HCT116 (cell line): ENCODE results near the gene AXL.

ENCODE experiments used
- CEBPB ChIP-seq: IDR thresholded peaks from 2 replicates; pipeline ENCODE4 v1.6.1; 2012; ENCODE audit warnings: low read depth
- CTCF ChIP-seq, 3 experiments: fragments of 200-600 bp in 1 of 3; sonication (generic) in 1 of 3; IDR thresholded peaks in 2 of 3; conservative IDR thresholded peaks in 1 of 3; 2 replicates each; pipeline ENCODE4 v1.5.1; 2012 to 2017; ENCODE audit warnings: low read depth in 2 of 3, low read length in 2 of 3, antibody characterized with exemption in 1 of 3, borderline replicate concordance in 1 of 3, control low read depth in 1 of 3, mild to moderate bottlenecking in 1 of 3, mixed read lengths in 1 of 3, mixed run types in 1 of 3, moderate library complexity in 1 of 3; ENCODE audit not compliant: insufficient read depth in 1 of 3
- EZH2 ChIP-seq: fragments of 200-600 bp; sonication (generic); IDR thresholded peaks from 2 replicates; pipeline ENCODE4 v1.6.1; 2017; ENCODE audit warnings: antibody characterized with exemption, mixed run types
- POLR2A ChIP-seq: IDR thresholded peaks from 2 replicates; pipeline ENCODE4 v1.7.0; 2011; ENCODE audit warnings: borderline replicate concordance; ENCODE audit not compliant: insufficient read depth, insufficient read length; ENCODE audit errors: extremely low read depth
- RAD21 ChIP-seq: IDR thresholded peaks from 2 replicates; pipeline ENCODE4 v1.6.1; 2012; ENCODE audit warnings: low read depth, mild to moderate bottlenecking
- YY1 ChIP-seq: IDR thresholded peaks from 2 replicates; pipeline ENCODE4 v1.6.1; 2011; ENCODE audit warnings: low read length, low read depth, moderate library complexity, mild to moderate bottlenecking; ENCODE audit not compliant: insufficient replicate concordance; ENCODE audit errors: extremely low read depth

GRCh38 chr19:41298348-41298964, 79.4 kb downstream of the AXL start:
- TF ChIP-seq CEBPB (no peak), CTCF (IDR thresholded peaks at IDR 0.05 in 2 of 3, conservative IDR thresholded peaks at IDR 0.05 in 1 of 3; ENCODE audit: borderline replicate concordance in 1 of 3, insufficient read depth in 1 of 3, low read depth in 2 of 3, low read length in 2 of 3) (no peak), EZH2 (no peak), POLR2A (no peak), RAD21 (no peak), YY1 (no peak)
